Measurements from ENCODE around the gene NRXN2.

NRXN2 gene

DNA sequence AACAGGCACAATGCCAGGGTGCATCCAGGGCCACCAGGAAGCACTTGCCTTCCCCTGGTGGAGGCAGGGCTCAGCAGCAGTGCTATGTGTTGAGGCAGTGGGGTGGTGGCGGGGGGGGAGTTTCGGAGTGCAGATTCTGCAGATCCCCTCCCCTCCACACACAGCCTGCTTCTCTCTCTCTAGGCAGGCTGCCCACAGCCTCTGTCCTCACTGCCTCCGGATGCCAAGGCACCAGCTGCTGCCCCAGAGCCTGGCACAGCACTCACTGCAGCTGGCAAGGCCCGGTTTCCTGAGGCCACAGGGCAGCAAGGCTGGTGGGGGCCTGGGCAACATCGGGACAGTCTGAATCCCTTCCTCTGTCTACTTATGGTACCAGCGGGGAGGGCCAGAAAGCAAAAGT is 35.8 kb downstream of the NRXN2 start:
- TF ChIP-seq, protein P1, sequence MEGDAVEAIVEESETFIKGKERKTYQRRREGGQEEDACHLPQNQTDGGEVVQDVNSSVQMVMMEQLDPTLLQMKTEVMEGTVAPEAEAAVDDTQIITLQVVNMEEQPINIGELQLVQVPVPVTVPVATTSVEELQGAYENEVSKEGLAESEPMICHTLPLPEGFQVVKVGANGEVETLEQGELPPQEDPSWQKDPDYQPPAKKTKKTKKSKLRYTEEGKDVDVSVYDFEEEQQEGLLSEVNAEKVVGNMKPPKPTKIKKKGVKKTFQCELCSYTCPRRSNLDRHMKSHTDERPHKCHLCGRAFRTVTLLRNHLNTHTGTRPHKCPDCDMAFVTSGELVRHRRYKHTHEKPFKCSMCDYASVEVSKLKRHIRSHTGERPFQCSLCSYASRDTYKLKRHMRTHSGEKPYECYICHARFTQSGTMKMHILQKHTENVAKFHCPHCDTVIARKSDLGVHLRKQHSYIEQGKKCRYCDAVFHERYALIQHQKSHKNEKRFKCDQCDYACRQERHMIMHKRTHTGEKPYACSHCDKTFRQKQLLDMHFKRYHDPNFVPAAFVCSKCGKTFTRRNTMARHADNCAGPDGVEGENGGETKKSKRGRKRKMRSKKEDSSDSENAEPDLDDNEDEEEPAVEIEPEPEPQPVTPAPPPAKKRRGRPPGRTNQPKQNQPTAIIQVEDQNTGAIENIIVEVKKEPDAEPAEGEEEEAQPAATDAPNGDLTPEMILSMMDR (IDR thresholded peaks at IDR 0.05), result no peak

- TF ChIP-seq, protein P1 (IDR thresholded peaks at IDR 0.05), result no peak
These were observed 36.4 kb downstream of the NRXN2 start for GRCh38 chr11:64686466-64687170.

DNA sequence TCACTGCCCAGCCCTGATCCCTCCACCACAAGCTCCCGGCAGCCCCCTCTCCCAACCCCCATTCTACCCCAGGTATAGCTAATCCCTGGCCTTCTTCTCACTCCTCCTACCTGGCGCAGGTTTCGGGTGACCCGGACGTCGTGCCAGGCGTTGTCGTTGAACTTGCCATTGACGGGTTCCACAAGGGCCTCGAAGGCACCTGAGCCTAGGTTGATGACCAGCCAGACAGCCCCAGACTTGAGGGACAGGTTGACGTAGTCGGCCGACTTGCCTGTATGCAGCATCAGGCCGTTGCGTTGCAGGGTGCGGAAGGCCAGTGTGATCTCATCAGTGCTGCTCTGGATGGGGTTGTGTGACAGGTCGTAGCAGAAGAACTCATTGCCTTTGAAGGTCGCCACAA is 37.5 kb downstream of the NRXN2 start:
- TF ChIP-seq, protein P1 (IDR thresholded peaks at IDR 0.05), result no peak

- TF ChIP-seq, protein P1 (IDR thresholded peaks at IDR 0.05), result no peak
These were observed 38.6 kb downstream of the NRXN2 start for GRCh38 chr11:64684357-64684756.

- TF ChIP-seq, protein P1 (IDR thresholded peaks at IDR 0.05), result no peak
These were observed 41.8 kb downstream of the NRXN2 start for GRCh38 chr11:64681171-64681570.

DNA sequence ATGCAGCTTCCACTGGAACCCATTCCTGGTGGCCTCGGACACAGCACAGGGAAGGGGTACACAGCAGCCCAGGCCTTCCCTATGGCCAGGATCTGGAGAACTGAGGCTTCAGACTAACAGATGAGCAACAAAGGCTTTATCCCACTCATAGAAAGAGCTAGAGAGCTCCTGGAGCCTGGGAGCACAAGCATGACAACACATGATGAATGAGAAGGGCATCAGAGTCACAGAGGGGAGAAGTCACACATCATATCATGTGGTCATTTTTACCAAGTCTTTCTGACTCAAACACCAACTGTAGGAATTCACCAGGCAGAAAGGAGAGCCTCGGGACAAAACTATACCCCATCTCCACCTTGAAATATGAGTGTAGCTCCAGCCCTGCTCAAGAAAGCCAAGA is 43.2 kb downstream of the NRXN2 start:
- TF ChIP-seq, protein P1 (IDR thresholded peaks at IDR 0.05), result no peak

- TF ChIP-seq, protein P1 (IDR thresholded peaks at IDR 0.05), result no peak
These were observed 45.5 kb downstream of the NRXN2 start for GRCh38 chr11:64677441-64678023.
